Activated CD4-positive, alpha-beta T cell treated with anti-CD3 and anti-CD28 coated beads, Interleukin-2, amount 50 U/mL, for 48 hours (primary cell): ENCODE measurements around the gene NDUFB5.
"Not testable (repeated sequence)": the region's sequence is repeated elsewhere in the genome, so short reads cannot be mapped to it uniquely, and the experiment has no call there.

ENCODE experiments used
- DNase-seq, 2 experiments: peaks; one replicate each; pipeline ENCODE4 v3.0.0-alpha.2; 2020

The NDUFB5 gene

DNA sequence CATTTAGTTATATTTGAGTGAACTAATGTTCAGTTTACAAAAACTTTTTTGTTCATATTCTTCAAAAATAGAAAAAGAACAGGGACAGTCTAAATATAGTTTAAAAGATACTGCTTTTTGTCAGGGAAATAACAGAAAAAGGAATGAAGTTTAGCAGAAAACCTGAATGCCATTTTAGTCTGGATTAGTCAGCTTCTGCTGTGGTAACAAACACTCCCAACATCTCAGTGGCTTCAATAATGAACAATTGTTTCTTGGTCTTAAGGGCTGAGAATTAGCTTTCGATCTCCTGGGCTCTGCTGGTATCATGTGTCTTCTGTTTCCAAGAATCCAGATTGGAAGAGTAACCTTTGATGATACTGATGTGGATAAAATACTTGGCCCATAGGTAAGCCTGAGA lies 35.9 kb downstream of the NDUFB5 start:
- no peak for DNase-seq

DNA sequence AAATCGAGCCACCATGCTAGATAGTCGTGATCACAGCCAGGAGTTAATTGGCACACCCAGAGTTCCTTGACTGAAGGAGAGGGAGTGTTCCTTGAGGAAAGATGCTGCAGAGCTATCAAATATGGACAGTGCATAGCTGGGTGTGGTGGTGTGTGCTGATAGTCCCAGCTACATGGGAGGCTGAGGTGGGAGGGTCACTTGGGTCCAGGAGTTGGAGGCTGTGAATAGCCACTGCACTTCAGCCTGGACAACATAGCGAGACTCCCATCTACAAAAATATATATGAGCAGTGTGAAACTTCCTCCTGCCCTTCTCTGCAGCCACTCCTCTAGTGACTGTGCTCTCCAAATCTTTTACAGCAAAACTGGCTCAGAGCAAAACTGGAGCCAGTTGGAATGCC lies 38.3 kb downstream of the NDUFB5 start:
- DNase-seq: no peak

DNA sequence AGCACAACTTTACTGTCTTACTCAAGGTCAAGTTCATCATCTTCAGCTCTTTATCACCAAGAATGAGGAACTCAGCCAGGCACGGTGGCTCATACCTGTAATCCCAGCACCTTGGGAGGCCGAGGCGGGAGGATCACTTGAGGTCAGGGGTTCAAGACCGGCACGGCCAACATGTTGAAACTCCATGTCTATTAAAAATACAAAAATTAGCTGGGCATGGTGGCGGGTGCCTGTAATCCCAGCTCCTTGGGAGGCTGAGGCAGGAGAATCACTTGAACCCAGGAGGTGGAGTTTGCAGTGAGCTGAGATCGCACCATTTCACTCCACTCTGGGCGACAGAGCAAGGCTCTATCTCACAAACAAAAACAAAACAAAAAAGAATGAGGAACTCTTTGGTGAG lies 39.2 kb downstream of the NDUFB5 start:
- DNase-seq: not testable (repeated sequence)

DNA sequence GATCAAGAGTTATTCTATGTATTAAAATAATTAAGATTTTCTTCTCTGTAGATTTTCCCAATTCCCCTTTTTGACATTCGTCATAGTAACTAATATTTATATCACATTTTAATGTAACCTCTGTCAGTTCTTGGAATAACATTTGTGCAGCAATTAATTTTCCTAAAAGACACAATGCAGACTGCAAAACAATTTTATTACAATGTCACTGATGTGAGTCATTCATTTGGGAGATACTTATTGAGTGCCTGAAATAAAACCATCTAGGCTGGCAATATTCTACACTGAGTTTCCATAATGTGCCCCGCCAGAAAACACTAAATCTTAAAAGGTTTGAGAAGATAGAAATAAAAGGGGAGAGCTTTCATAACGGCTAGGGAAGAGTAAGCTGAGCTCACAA lies 41.6 kb downstream of the NDUFB5 start:
- no peak for DNase-seq

DNA sequence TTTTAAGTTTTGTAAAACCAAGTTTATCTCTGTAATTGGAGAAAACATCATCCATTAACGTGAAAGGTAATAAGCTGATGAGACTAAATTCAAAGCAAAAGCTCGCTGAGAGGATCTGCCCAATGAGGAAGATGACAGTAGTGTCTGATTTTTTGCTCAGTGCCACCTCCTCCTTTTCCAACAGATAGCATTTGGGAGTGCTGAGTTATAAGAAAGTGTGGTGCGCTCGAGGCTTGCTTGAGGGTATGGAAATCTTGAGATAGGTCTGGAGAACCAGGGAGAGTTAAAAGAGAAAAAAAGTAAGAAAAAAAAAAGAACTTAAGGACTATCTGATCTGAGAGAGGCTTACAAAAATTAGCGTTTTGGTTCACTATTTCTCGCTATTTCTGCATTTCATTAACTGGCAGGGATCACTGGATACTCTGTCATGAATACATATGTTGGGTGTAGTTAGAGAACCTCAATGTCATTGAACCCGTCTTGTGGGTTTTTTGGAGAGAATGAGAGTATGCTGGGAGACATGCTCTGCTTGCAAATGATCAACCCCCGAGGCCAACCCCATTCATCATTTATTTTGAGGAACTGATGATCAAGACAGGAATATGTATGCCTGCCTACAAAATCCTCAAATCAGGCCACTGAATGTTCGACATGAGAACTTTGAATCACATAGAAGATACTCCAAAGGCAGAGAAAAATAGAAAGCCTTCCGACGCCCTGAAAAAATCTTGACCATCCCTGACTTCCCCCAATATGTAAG lies 47.3 kb downstream of the NDUFB5 start:
- no peak for DNase-seq

DNA sequence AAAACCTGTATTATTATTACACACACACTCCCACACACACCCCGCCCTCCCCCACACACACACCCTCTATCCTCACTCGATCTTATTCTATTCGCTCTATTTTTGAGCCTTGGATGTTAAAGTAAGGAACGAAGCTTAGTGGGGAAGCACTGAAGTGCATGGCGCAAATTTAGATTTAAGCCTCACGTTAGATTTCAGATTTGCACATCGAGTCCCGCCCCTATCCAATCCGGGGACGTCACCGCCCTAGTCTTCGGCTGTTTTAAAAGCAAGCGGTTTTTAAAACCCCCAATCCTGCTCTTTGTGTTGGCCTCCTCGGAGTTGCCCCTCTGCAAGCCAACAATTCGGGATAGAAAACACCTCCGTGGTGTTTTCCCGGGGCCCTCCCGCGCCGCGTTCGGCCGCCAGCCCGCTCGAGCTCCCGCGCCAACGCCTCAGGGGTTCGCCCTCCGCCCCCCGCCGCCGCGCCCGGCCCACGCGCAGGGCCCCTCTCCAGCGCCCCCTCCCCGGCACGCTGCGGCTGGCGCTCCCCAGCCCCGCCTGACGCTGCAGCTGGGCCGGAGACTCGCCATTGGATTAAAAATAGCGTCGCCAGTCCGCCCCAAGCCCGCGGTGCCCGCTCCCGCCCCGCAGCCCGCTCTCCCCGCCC lies 48.0 kb downstream of the NDUFB5 start, which contains the start of gene USP13:
Gene USP13 (plus strand): TSS at position 594 of the 649 bp plus-strand sequence. CDS start 186 bp downstream, outside the sequence.
- DNase-seq: peak; percentile 58 to 65

DNA sequence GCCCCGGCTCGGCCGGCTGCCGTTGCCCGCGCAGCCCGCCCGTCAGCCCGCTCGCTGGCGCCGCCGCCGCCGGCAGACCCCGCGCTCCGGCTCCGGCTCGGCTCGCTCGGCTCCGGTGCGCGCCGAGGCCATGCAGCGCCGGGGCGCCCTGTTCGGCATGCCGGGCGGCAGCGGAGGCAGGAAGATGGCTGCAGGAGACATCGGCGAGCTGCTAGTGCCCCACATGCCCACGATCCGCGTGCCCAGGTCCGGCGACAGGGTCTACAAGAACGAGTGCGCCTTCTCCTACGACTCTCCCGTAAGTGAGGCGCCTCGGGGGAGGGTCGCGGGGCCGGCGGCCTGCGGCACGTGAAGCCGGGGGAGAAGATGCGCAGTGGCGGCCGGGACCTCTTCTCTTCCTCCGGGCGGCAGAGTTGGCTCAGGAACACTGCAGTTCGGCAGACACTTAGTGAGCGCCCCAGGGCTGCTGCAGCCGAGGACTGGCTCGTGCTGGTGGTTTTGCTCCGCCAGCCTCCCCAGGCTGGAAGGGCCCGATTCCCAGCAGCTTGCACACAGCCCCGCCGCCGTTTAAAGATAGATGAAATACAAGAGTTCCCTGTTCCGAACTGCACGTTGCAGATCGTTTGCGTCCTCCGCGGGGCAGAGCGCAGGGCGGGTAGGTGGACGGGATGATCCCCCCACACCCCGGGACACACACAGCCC lies 48.7 kb downstream of the NDUFB5 start:
- DNase-seq: peak; percentile 66 to 70

DNA sequence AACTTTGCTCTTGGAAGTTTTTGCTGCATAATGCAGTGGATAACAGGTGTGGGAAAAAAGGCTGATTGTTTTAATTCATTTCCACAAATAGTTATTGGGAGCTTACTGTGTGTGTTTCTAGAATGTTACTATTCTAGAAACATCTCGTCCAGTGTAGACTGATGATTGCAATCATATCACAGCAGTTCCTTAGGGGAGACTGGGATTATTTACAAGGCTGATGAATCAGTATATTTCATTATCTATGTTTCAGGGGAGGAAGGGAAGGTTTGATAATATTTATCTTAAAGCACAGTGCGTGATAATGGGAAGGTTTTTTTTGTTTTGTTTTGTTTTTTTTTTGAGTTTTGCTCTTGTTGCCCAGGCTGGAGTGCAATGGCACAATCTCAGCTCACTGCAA lies 50.6 kb downstream of the NDUFB5 start:
- no peak for DNase-seq

DNA sequence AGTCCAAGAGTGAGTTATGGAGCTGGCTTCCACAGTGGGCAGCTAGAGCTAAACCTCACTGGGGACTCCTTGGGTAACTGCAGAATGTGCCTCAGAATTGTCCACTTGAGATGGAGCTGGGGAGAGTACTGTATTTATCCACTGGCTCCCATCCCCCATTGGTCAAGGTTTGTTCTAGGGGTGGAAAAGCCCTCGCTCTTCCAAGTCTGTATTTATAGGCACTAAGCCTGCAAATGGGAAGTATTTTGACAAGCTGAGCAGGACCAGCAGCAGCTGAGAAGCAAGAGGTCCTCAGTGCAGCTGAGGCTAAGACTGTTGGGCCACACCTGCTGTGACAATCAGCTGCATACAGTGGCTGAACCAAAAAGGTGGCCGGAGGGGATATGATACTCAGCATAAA lies 54.0 kb downstream of the NDUFB5 start:
- no peak for DNase-seq

DNA sequence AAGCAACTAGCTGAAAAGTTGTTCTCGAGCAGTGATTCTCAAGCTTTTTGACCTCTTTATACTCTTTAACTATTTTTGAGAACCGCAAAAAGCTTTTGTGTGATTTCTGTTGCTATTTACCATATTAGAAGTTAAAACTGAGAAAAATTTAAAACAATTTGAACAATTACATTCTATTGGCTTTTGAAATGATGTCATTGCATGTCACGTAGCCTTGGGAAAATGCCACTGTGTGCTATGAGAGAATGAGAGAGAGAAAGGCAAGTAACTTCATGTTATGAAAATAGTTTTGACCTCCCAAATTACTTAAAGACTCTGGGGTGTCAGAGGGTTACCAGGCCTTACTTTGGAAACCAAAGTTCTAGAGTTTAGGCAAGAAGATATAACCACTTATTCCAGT lies 56.3 kb downstream of the NDUFB5 start:
- no peak for DNase-seq

DNA sequence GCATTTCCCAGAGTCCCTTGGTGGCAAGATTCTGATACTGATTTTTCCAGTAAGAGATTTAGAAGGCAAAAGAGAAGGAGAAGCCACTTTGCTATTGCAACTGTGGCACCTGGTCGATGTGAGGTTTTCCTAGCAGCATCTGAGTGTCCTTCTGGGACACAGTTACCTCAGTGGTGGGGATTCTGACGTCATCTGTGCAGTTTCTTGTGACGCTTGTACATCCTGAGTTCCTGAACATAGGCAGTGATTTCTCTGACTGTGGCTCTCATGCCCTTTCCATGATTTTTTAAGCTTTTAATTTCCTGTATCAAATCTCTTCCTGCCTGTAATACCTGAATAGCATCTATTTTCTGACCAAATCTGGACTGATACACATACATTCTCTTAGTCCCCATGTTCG lies 57.2 kb downstream of the NDUFB5 start:
- no peak for DNase-seq

DNA sequence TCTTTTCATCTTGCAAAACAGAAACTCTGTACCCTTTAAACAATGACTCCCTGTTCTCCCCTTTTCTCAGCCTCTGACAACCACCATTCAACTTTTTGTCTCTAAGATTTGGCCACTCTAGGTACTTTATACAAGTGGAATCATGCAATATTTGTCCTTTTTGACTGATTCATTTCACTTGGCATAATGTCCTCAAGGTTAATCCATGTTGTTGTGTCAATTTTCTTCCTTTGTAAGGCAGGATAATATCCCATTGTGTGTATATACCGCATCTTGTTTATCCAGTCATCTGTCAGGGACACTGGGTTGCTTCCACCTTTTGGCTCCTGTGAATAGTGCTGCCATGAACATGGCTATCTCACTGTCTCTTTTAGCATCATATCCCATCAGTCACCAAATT lies 58.5 kb downstream of the NDUFB5 start:
- DNase-seq: no peak

DNA sequence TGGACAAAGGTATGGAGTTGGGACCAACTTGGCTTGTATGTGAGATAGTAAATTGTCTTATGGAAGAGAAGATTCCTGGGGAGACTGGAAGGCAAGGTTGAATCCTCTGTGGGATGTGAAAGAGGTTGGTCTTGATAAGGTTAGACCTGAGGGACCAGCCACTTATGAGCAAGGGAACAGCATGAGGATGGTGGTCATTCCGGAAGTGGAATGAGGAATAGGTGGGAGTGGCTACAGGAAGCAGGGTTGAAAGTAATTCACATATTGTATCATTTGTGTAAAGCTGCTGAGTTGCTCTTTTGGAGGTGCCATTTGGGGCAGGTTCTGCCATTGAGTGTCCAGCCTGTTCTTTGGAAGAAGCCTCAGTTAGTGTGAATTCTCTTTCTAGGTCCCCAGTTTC lies 61.4 kb downstream of the NDUFB5 start:
- DNase-seq: no peak

DNA sequence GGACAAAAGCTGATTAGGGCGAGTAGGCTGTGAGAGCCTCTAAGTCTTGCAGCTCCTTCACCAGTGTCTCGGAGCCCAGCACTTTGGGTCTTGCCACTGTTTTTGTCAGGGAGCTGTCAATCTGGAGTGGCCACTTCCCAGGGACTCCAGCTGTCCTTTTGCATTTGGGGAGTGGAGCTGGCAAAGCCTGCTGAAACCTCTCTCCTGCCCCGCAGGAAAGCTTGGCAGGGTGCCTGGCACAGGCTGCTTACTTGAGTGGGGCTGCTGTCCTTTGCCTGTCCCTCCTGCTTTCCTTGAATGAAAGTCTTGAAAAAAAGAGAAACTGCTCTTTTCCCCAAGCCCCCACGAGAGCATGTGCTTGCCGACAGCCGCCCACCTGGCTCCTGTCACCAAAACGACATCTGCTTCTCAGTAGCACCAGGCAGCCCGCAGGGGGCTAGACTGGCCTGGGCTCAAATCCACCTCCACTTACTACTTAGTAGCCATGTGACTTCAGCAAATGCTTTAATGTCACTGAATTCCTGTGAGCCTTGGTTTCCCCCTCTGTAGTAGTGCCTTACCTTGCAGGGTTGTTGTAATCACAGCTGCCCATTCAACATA lies 61.9 kb downstream of the NDUFB5 start:
- DNase-seq: no peak

DNA sequence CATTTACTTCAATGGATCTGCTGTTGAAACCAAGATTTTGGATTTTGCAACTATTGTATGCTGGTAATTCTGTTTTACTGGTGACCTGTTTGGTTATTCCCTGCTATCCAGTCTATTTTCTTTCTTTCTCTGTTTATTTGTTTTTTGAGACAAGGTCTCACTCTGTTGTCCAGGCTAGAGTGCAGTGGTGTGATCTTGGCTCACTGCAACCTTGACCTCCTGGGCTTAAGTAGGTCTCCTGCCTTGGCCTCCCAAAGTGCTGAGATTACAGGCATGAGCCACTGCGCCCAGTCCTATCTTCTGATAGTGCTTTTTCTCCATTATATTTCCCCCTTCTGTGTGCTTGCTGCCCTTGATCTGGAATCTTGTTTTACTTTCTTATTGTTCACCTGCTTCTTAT lies 63.8 kb downstream of the NDUFB5 start:
- DNase-seq: no peak

DNA sequence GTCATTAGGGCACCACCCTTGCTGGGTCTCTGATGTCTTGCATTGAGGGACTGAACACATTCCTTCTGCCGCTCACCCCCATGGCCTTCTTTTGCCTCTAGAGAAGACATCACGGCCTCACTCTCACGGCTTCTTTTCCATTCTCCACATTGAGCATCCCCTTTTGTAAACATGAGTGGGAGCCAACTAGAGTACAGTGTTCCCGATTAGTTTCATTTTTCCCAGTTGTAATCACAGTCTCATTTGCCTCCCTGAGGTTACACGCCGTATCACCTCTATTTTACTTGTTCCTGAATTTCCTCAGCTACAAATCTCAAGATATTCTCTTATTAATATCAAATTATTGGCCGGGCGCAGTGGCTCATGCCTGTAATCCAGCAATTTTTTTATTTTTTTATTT lies 65.7 kb downstream of the NDUFB5 start:
- no peak for DNase-seq

DNA sequence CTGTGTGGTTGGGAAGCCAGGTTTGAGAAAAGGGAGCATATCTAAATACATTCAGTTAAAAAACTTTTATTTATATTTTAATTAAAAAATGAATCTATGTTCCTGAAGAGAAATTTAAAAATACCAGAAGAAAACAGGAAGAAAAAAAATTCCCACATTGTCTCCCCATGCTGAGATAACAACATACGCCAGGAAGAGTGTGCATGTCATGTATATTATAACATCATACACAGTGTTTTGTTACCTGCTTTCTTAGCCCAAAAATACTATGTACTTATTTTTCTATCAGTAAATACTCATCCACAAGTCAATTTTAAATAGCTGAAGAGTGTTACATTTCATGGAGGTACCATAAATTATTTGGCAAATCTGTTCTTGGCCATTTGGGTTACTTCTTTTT lies 66.7 kb downstream of the NDUFB5 start:
- no peak for DNase-seq

DNA sequence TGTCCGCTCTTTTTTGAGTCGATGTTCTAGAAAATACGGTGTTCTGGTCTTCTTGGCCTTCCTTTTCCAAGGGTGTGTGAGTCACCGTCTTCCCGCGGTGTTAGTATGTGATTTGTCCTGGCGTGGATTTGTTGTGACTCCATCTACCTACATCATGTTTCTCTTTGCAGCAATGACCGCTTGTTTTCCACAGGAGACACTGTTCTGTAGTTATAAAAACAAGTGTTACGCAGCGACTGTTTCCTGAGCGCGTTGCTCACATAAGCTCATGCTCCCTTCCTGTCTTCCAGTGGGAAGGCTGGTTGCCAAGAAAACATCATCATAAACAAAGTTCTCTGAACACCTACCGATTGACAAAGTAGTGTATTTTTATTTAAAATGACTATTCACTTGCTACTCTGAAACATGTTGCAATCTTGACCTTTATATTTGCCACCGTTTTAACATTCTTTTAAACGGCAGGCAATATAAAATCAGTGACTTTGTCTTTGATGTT lies 67.2 kb downstream of the NDUFB5 start:
- no peak for DNase-seq

DNA sequence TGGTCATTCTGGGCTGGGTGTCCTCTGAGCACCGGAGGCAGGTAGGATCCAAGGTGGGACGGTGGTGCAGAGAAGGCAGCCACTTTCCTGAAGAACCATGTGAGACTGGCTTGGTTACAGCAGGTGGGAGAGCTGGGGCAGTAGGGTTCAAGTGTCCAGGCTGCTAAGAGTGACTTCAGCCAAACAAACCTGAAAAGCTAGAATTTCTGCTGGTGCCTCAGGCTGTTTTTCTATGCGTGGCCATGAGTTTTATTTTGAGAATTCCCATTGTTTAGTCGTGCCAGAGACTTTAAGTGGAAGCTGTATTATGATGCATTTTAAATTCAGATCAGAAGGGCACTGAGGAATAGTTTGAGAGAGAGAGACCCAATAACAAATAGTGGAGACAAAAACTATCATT lies 68.3 kb downstream of the NDUFB5 start:
- no peak for DNase-seq

DNA sequence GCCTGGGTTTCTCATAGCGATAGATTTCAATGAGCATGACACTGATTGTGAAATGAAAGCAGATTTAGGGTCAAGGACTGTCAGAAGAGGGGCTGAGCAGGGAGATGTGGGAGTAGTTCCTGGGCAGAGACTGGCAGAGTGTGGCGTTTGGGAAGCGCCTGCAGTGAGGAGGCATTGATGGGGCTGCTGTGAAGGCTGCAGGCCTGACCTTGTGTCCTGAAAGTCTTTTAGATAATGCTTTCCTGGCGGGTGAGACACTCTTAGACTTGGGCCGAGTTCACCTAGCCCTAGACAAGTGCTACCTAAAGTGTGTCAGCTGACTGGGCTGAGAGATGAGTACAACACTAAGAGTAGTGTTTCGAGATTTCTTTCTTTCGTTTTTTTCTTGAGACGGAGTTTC lies 68.9 kb downstream of the NDUFB5 start:
- no peak for DNase-seq

DNA sequence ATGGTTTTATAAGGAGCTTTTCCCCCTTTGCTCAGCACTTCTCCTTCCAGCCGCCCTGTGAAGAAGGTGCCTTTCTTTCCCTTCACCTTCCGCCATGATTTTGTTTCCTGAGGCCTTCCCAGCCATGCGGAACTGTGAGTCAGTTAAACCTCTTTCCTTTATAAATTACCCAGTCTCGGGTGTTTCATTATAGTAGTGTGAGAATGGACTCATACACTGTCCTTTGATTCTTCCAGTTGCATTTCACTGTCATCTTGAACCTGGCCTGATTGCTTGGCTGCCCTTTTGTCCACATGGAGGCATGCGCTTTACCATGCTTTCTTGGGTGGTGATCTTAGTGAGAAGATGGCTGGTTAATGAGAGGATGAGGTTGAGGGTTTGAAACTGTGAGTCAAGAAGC lies 71.5 kb downstream of the NDUFB5 start:
- DNase-seq: no peak
